Calu3 (cell line): ENCODE results near the gene SHC4. TPM values are rescaled to one million over a fixed set of nuclear protein-coding genes. Genes with fewer than 3 reads are reported as not detected.

ENCODE experiments used
- BruUV-seq: library from RNA; stranded (reverse); fragments of 400-500 nt; replicated peaks from 2 replicates; lab custom pipeline; 2021; lab: Mats Ljungman, UMichigan
- CTCF ChIA-PET: fragments of 300-600 bp; sonication (Branson Sonifier 250); formaldehyde crosslinking; loops from one replicate; lab custom pipeline; 2022; ENCODE audit warnings: antibody characterized with exemption; lab: Charles Lee
- DNase-seq: peaks from one replicate; pipeline ENCODE4 v3.0.0; 2022
- H3K27ac Mint-ChIP-seq: one replicate; pipeline ENCODE4 v1.8.0; 2022; ENCODE audit warnings: mixed read lengths; ENCODE audit not compliant: unreplicated experiment
- H3K27me3 Mint-ChIP-seq: one replicate; pipeline ENCODE4 v1.8.0; 2022; ENCODE audit warnings: mixed read lengths; ENCODE audit not compliant: unreplicated experiment
- H3K36me3 Mint-ChIP-seq: one replicate; pipeline ENCODE4 v1.8.0; 2022; ENCODE audit warnings: mild to moderate bottlenecking, moderate library complexity, mixed read lengths; ENCODE audit not compliant: insufficient read depth, unreplicated experiment
- H3K4me1 Mint-ChIP-seq: one replicate; pipeline ENCODE4 v1.8.0; 2022; ENCODE audit warnings: mild to moderate bottlenecking, low read depth, mixed read lengths; ENCODE audit not compliant: unreplicated experiment
- H3K4me3 Mint-ChIP-seq: one replicate; pipeline ENCODE4 v1.8.0; 2022; ENCODE audit warnings: mild to moderate bottlenecking, low read depth, moderate library complexity, mixed read lengths; ENCODE audit not compliant: unreplicated experiment
- H3K9me3 Mint-ChIP-seq: one replicate; pipeline ENCODE4 v1.8.0; 2022; ENCODE audit warnings: low read depth, mixed read lengths; ENCODE audit not compliant: unreplicated experiment
- intact Hi-C: fragments of 100-400 bp; cut with micrococcal nuclease; formaldehyde crosslinking; loops from one replicate; pipeline ENCODE4 v1.10.0; 2022; ENCODE audit not compliant: unreplicated experiment
- total RNA-seq: library from RNA; stranded (reverse); gene quantifications from 2 replicates; pipeline ENCODE4 v1.2.3, GENCODE V29; 2022
- TF ChIP-seq, protein P1 (sequence below): fragments of 200-600 bp; IDR thresholded peaks from one replicate; pipeline ENCODE4 v1.8.0; 2022; ENCODE audit warnings: antibody characterized with exemption; ENCODE audit not compliant: unreplicated experiment

The SHC4 gene
- total RNA-seq, 1 experiment from 2014 or later = 1.2 TPM

DNA sequence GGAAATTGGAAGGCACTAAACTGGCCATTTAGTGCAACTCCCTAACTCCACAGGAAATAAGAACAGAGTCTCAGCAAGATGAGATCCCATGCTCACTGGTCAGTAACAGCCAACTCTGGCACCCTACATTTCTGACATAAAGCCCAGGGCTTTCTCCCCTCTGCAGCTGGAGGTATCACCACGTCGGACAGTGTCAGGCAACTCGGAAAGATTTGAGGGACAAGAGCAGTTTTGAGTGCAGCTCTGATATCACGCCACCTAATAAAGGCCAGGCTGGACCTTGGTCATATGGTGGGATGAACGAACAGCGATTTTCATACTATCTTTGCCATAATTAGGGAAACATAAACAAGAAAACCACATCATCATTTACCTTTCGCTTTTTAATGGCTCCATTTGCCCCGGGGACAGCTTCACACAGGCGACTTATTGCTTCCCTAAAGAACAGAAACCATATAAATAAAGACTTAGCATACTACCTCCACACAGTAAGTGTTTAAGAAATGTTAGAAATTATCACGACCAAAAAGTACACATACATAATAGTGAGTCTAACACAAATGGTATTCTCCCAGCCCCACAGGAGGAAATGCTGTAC, 73.2 kb downstream of the SHC4 start:
- CTCF ChIA-PET = no interaction called here
- no peaks in the 10 kb centered on the region for H3K4me1 Mint-ChIP-seq
- no peak overlapping the region for H3K4me3 Mint-ChIP-seq
- DNase-seq = no peak
- intact Hi-C loops = no loop called here
- no peaks in the 10 kb centered on the region for H3K36me3 Mint-ChIP-seq
- no peaks in the 10 kb centered on the region for H3K9me3 Mint-ChIP-seq
- TF ChIP-seq, protein P1, sequence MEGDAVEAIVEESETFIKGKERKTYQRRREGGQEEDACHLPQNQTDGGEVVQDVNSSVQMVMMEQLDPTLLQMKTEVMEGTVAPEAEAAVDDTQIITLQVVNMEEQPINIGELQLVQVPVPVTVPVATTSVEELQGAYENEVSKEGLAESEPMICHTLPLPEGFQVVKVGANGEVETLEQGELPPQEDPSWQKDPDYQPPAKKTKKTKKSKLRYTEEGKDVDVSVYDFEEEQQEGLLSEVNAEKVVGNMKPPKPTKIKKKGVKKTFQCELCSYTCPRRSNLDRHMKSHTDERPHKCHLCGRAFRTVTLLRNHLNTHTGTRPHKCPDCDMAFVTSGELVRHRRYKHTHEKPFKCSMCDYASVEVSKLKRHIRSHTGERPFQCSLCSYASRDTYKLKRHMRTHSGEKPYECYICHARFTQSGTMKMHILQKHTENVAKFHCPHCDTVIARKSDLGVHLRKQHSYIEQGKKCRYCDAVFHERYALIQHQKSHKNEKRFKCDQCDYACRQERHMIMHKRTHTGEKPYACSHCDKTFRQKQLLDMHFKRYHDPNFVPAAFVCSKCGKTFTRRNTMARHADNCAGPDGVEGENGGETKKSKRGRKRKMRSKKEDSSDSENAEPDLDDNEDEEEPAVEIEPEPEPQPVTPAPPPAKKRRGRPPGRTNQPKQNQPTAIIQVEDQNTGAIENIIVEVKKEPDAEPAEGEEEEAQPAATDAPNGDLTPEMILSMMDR = no peak
- no TSS peak for BruUV-seq
- H3K27ac Mint-ChIP-seq = no peak overlapping the region
- no peaks in the 10 kb centered on the region for H3K27me3 Mint-ChIP-seq

DNA sequence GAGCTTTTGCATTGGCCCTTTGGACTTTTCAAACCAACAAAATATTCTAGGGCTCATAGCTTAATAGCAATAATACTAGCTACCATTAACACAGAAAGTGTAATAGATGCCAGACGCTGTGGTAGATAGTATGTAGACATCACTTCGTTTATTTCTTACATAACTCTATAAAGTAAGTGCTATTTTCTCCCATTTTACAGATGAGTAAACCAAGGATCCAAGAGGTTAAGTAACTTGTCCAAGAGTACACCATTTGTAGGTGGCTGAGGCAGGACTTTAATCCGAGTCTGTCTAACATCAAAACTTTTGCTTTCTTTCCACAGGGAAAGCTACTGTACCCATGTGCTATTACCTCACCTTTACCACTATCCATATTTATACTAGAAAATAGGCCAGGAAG, 73.8 kb downstream of the SHC4 start:
- H3K36me3 Mint-ChIP-seq = no peaks in the 10 kb centered on the region
- no peak overlapping the region for H3K27ac Mint-ChIP-seq
- no peak for DNase-seq
- H3K4me1 Mint-ChIP-seq = no peaks in the 10 kb centered on the region
- TF ChIP-seq, protein P1 = no peak
- CTCF ChIA-PET = no interaction called here
- no TSS peak for BruUV-seq
- intact Hi-C loops = no loop called here
- no peak overlapping the region for H3K4me3 Mint-ChIP-seq
- no peaks in the 10 kb centered on the region for H3K9me3 Mint-ChIP-seq
- H3K27me3 Mint-ChIP-seq = no peaks in the 10 kb centered on the region

DNA sequence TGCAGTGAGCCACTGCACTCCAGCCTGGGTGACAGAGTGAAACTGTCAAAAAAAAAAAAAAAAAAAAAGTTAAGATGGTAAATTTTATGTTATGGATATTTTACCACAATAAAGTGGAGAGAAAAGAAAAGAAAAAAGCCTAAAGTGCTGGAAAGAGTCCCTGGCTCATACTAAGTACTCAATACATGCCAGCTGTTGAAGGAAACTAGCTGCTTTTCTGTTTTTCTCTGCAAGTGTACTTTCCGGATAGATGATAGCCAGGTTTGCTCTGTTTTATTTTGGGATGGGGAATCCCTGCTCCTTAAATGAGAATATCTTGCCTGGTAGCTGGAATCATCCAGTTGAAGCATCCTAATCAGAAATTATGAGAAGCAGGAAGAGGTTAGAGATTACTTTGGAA, 74.9 kb downstream of the SHC4 start:
- Mint-ChIP-seq H3K36me3 (no peaks in the 10 kb centered on the region), H3K4me3 (no peak overlapping the region), H3K4me1 (no peaks in the 10 kb centered on the region), H3K9me3 (no peaks in the 10 kb centered on the region), H3K27ac (no peak overlapping the region), H3K27me3 (no peaks in the 10 kb centered on the region)
- CTCF ChIA-PET = no interaction called here
- no TSS peak for BruUV-seq
- intact Hi-C loops = no loop called here
- TF ChIP-seq, protein P1 = no peak
- no peak for DNase-seq

DNA sequence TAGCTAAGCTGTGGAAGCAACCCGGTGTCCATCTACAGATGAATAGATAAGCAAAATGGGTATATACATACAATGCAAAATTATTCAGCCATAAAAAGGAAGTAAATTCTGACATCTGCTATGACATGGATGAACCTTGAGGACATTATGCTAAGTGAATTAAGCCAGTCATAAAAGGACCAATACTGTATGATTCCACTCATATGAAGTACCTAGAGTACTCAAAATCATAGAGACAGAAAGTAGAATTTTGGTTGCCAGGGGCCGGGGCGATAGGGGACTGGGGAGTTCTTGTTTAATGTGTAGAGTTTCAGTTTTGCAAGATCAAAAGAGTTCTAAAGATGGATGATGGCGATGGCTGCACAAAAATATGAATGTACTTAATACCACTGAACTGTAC, 75.5 kb downstream of the SHC4 start:
- H3K27ac Mint-ChIP-seq = no peak overlapping the region
- TF ChIP-seq, protein P1 = no peak
- H3K4me1 Mint-ChIP-seq = no peaks in the 10 kb centered on the region
- H3K36me3 Mint-ChIP-seq = no peaks in the 10 kb centered on the region
- no peak for DNase-seq
- intact Hi-C loops = no loop called here
- no peak overlapping the region for H3K4me3 Mint-ChIP-seq
- CTCF ChIA-PET = no interaction called here
- no peaks in the 10 kb centered on the region for H3K9me3 Mint-ChIP-seq
- no TSS peak for BruUV-seq
- H3K27me3 Mint-ChIP-seq = no peaks in the 10 kb centered on the region
